ENCODE data around the gene SH3GL1.
A peak's percentile ranks its signal among the peaks of the same experiment; 100 is the strongest.

SH3GL1 gene

DNA sequence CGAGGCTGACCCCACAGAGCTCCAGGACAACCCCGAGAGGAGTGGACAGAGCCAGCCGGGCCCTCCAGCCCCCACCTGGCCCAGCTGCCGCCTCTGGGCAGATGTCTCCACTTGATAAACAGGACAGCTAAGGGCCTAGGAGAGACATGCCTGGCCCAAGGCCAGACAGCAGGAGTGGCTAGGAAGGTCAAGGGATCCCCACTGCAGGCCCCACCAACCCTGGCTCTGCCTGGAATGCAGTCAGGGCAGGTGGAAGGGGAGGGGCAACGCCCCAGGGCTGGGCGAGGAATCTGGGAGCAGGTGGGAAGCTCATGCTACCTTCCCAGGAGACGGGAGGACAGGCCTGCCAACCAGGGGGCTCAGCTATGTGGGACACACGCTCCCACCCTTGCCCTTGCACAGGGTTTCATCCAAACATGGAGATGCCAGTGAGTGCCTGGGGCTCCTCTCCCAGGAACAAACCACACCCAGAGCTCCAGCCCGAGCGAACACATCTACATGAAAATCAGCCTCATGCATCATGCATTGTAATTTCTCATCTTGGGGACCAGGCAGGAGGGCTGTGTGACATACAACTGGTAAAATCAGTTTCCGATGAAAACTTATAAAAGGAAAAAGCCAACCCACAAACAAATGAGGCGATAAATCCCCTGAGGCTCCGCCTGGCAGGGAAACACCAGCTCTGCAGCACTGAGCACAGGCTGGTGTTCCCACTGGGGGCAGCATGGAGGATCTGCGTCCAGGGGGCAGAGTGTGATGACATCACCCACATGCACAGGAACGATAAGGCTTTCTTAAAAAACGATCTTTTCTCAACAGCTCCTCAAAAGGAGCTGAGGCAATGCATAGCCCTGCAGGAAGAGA is 25.0 kb downstream of the SH3GL1 start:
- peak in 1 of 2 experiments; percentile 50 for DNase-seq

DNA sequence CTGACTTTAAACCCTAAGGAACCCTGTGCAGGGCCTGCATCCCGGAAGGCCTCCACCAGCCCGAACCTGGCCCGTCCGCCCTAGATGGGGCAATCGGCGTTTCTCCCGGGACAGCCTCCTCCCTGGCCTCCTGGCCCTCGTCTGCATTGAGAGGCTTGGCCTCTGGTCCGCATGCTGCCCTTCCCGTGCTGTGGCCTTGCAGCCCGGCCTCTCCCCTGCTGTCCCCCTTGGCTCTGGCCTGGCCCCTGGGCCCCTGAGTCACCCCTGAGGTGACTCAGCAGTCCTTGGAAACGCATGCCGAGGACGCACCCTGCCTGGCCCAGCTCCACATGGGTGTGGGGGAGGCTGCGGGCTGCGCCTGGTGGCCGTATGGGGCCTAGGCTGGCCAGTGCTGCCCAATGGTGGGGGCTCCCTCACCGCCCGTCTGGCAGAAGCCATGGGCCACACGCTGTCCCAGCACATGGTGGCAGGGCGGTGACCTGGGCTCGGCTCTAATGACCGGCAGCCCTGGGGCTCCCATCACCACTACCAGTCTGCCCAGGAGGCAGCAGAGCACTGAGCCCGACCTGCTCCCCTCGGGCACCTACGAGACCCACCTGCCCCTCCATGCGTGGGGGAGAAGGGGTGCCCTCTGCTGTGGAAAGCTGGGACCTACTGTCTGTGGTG is 25.7 kb downstream of the SH3GL1 start:
- DNase-seq: no peak

DNA sequence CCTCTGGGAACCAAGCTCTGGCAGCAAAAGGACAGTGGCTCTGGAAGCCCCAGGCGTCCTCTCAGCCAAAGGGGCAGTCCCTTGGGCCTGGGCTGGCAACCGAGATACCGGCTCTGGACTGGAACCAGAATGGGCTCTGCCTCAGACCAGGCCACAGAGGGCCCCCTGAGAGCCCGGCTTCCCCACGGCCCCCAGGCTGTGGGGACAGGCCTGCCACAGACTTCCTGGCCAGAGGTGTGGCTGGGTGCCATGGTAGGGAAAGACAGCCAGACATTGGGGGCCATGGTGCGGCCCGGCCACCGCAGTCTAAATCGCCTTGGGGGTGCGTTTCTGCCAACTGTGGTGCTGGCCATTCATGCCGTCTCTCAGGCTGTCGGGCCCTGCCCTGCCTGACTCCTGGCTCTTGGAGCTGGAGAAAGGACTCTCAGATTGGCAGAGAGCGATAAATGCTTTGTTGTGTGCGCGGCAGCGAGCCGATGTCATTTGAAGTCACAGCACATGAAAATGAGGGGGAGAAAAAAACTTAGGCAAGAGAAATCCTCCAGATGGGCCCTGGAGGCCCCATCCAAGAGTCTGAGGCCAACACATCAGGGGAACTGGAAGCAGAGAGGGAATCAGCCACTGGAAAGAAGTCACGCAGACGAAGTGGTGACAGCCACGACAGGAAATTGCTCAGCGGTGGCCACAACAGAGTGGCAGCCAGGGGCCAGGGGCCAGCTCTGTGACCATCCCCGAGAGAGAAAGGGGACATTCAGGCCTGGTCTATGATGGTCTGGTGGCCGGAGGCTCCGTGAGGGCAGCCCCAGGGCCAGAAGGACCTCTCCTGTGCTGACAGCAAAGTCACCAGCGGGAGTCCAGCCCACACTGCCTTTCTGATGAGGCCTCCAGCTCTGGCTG is 26.5 kb downstream of the SH3GL1 start:
- DNase-seq: peak in 1 of 2 experiments; percentile 37

DNA sequence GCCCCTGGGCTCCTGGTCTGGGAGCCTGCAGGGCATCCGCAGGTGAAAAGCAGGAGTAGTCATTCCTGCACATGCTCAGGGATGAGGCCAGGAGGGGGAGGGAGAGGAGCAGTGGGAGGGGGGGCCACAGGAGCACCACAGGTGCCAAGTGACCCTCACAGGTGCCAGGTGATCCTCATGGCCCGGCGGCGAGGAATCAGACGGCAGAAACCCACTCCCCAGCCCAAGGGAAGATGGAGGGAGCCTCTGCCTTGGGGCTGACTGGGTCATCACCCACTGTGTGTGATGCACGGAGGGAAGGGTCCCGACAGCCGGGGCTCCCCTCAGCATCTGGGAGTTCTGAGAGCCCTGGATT is 27.4 kb downstream of the SH3GL1 start:
- DNase-seq: no peak

DNA sequence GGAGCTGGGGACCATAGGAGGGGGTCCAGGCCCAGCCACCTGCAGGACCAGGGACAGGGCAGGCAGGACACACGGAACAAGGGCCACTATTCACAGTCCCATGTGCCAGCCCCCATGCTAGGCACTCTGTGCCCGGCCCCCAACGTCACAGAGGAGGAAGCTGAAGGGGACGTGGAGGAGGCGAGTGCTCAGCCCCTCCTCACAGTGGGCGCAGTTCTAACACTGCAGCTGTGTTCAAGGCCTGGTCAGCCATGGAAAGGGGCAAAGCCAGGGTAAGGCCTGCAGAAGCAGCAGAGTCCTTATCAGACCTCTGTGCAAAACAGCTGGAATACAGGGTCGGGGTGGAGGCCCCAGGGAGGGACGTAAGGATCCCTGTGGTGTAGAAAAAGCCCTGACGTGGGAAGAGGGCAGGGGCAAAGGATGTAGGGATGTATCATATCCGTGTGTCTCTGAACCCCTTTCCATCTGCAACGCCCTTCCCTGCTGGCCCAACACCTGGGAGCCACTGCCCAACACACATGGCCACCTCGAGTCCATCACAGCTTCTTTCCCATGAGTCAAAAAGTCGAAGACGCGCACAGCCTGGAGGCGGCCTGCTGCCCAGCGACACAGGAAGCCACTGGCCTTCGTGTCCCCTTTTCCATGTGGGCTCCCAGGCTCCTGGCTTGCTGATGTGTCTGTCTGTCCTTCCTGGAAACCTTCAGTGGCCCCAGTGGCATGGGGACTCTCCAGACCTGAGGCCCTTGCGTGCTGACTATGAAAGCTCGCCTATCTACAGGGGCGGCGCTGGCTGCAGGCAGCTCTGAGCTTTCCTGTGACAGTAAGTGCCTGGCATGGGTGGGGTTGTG is 28.0 kb downstream of the SH3GL1 start:
- no peak for DNase-seq

DNA sequence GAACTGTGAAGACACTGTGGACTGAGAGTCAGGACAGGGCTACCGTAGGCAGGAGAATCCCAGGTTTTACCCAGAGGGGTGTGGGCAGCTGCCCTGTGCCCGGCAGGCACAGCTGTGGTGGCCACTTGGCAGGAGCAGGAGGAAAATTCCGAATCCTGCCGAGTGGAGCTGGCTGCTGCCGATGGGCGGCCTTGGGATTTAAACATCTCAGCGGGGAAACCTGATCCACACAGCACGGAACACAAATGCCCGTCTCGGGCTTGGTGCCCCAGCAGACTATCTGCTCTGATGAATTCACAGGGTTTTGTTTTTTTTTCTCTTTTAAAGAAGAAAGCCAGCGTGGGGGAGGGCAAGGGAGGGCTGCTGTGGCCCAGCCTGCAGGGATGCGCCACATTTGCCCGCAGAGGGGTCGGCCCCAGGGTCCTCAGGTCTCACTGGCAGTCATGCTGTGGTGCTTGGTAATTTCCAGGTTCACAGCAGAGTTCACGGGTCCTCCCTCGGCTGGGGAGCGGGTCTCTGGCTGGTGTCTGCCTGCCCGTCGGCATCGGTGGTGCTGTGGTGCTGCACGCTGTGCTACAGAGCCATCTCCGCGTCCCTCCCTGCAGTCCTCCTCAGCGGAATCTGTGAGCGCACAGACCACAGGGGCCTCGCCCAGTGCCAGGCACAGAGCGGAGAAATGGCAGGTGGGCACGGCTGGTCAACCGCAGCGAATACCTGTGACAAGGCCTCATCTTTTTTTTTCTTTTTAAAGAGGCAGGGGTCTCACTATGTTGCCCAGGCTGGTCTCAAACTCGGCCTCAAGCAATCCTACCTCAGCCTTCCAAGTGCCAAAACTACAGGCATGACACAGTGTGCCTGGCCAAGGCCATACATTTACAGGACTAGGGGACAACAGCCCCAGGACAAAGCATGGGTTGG is 28.8 kb downstream of the SH3GL1 start:
- DNase-seq: no peak

DNA sequence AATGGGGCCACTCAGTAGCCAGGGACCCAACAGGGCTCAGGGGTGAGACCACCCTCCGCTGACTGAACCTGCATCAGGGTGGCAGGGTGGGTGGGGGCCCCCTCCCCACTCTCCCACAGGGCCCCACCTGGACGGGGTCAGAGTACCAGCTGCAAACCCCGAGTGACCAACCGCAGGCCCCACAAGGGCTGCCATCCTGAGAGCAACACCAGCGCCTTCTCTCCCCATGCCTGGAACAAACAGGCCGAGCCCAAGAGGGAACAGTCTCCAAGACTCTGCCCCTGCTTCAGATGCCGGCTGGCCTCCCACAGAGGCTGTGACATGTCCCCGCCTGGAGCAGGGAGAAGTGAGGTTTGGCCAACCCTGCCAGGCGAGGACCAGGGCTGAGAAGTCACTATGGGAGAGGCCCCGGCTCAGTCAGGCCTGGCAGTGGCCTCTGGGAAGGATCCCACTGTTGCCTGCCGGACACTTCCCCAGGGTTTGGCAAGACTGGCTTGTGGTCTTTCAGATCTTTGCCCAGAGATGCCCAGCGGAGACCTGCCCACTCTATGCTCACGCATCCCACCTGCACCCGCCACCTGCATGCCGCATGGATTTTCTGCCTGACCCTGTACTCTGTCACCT is 29.8 kb downstream of the SH3GL1 start:
- DNase-seq: no peak

DNA sequence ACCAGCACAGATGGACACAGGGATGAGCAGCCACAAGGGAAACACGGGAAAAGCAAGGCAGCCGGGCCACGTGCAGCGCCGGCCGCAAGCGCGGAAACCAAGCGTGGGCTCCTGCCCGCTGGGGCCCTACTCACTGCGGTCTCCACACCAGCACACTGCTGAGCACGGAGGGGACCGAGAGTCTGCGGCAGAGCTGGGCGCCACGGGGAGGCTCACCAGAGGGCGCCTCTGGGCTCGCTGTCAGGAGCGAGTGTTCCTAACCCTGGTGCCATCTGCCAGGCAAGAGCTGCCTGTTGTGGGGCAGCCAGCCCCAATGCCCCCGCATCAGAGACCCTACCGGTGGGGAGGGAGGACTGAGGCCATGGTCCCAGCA is 30.5 kb downstream of the SH3GL1 start:
- DNase-seq: peak in 1 of 2 experiments; percentile 37

DNA sequence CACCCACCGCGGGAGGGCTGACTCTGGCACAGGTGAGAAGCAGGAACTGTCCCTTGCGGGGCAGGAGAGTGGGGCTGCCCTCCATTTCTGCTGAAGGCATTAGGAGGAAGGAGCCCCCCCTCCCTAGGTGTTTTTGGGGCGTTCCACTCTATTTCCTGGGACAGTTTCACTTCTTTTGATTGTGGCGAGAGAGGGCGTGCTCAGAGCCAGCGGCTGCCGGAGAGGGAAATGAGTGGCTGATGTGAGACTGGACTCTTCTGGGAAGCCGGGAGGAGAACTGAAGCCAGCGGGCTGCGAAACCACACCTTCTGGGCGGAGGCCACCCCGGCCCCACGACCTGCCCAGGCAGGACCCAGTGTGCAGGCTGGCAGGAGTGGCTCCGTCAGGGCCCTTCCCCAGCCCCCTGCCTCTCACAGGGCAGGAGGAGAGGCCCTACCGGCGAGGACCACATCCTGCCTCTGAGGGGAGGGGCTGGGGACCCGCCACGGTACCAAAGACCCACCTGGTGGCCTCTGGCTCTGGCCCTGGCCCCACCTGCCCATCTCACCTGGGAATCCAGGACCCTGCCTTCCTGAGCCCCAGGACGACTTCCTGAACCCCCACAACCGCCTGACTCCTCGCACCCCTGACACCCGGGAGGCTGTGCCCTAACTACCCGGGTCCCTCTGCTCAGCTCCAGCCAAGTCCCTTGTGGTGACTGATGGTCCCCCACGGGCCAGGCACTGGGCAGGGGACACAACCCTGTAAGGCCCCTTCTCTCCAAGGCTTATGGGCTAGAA is 31.0 kb downstream of the SH3GL1 start:
- DNase-seq: no peak

DNA sequence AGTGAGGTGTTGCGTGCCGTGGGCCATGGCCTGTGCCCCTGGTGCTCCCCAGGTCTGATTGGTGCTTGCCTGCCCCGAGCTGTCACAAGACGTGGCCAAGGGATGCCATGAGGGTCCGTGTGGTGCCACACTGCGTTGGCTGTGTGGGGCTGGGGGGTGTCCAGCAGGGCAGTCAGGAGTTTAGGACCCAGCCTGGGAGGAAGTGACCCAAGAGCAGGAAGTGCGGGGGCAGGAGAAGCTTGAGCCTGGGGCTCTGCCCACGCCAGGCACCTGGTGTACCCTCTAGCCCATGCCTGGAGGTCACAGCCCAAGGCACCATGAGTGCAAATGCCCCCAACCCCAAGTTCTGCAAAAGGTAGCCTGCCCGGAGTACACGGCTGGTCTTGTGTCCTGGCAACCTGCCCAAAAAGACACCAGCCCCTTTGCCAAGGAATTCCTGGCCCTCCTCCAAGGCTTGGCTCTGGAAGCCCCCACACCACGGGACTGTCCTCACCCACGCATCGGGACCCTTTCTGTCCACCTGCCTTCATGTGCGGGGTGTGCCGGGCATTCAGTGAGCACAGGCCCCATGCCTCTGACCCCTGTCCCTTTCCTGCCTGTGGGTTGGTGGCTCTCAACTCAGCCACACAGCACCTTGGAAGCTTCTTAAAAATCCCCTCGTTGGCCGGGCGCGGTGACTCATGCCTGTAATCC is 32.1 kb downstream of the SH3GL1 start:
- DNase-seq: peak in 1 of 2 experiments; percentile 62

DNA sequence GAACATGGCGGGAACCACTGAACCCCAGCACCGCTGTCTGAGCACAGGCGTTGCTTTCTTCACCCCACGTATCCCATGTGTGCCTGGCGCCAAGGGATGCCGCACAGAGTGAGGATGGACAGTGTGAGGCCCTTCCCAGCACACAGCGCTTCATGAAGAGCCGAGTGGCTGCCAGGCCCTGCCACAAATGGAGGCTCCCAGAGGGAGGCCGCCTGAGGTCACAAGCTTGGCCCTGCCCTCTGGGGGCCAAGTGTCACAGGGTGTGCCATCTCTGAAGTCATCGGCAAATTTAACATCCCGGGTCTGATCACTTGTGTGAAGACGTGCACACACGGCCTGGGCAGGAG is 32.6 kb downstream of the SH3GL1 start:
- DNase-seq: no peak

DNA sequence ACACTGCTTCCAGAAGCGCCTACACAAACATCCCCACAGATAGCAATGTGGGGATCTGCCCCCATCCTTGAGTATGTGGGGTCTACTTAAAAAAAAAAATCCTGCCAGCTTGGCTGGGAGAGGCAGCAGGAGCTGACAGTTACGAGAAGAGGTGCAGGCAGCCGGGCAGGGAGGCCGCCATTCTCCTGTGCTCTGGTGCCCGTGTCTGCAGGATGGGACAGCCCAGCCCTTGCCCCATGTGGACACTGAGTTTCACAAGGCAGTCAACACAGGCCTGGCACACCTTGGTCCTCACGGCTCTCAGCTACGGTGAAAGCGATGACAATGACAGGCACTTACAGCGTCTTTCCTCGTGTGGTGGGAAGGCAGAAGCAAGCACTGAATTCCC is 33.0 kb downstream of the SH3GL1 start:
- no peak for DNase-seq

DNA sequence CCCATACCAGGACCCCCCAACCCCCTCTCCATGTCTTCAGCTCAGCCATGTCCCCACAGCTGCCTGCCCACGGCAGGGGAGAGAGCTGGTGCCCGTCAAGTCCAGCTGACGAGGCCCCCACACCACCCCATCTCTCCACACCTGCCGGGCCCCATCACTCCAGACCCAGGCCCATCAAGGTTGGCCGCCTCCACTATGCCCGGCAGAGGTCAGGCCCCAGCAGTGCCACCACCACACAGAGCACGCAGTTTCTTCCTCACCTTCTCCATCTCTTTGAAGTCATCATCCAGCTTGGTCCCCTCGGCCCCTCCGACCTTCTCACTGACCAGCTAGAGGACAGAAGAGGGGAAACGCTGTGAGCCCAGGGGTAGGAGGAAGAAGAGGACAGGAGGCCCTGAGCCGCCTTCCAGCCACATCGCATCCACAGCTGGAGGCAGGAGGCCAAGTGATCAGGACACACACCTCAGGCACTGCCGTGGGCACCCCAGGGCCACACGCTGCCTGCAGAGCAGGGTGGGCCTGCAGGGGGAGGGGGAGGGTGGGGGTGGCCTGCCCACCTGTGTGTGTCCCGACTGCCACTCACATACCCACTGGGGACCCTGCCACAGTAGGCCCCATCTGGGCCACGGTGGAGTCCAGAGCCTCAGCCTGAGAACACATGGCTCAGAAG is 33.5 kb downstream of the SH3GL1 start:
- no peak for DNase-seq

DNA sequence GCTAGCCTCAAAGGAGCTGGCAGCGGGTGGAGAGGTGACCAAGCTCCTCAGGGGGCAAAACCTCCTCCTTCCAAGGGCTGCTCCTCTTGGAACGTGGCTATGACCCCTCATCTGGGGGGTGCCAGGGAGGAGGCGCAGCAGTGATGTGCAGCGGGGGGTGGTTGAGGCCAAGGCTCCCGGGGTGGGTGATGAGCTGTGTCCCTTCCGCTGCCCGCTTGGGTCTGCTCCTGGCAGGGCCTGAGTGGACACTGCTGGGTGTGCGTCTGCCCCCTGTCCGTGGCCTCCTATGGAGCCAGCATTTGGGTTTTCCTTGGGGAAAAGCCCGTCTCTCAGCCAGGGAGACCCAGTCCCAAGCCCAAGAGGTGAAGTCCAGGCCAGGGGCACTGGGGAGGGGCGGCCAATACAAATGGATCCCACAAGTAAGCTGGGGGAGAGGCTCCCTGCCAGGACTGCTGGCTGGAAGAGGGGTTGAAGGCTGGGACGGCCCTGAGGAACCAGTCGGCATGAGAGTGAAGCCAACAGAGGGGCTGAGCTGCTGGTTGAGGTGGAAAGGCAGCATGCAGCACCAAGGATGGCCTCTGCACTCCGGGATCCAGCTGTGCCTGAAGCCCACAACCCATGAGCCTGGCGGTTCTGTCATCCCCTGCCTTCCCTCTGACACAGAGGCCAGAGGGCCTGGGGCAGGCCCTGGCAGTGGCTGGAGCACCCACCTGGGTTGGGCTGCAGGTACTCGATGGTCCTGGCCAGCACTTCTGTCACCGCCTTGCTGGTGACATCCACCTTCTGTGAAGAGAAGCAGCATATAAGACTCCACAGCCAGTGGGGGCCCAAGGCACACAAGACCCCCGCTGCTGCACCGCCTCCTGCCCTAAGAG is 34.3 kb downstream of the SH3GL1 start:
- DNase-seq: no peak

DNA sequence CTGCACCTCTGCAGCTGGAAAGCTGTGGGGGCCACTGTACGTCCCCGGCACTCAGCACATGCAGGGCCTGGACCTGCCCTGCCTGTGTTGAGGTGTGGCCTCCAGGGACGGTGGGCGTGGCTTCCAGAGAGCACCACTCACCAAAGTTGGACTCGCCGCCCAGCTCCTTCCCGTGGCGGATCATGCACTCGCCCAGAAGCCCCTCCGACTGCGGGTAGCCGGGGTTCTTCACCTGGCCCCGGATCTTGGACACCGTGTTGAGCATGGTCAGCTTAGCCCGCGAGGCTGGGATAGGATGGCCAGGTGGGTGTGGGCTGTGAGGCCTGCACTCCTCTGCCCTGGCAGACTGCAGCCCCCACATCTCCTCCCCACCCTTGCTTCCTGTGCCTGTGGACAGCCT is 35.0 kb downstream of the SH3GL1 start:
- DNase-seq: no peak

DNA sequence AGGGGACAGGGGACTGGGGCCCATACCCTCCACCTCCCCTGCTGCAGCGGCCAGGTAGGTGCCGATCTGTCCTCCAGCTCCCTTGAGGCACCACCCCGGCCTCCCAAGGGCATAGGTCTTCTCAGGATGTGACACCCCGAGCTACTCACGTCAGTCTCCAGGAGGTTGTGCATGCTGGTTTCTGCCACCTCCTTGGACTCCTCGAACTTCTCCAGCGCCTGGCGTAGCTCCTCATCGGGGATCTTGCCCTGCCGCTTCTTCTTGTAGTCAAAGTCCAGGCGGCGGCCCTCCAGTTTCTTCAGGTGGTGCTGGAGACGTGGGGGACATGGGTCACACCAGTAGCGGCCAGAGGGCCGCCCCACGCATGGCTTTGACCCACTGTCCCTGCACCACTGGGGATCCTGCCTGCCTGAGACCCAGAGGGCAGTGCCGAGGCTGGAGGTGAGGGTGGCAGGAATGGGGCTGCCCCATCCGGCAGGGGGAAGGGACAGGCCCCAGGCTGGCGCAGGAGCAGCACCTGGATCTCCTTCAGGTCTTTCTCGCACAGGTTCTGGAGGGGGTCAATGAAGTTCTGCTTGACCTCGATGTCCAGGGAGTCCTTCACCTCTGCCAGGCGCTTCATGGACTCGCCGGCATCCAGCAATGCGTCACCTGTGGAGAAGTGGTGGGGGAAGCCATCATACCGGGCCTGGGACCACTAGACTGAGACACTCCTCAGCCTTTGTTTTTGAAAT is 36.6 kb downstream of the SH3GL1 start:
- no peak for DNase-seq

DNA sequence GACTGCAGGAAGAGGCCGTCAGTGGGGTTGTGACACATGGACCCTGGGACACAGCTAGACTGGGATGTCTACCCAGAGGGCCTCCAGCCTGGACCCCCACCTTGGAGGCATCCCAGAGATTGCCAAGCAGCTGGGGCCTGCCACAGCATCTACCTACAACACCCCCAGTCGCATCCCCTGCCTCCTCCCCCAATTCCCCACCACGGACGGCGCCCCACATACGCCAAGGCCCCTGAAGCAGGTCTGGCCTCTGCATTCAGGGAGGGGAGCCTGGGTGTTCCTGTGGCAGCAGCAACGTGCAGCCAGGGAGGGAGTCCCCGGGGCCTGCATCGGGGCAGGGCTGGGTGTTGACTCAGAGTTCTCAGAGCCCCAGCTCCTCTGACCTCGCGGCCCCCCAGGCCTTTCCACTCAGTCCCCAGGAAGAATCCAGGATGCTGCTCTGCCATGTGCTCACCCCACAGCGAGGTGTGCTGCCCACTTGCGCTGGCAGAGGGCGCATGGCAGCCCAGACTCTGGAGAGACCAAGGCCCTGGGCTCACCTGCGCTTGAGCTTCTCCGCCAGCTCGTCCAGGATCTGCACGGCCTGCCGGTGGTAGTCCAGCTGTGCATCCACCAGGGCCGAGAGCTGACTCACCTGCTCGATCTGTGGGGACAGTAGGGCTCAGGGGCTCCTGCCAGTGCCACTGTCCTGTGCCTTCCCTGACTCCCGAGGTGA is 37.4 kb downstream of the SH3GL1 start:
- DNase-seq: no peak

All from NCI-H446 (cell line).